ENCODE measurements around the gene BIRC6.
"Not testable (repeated sequence)": the region's sequence is repeated elsewhere in the genome, so short reads cannot be mapped to it uniquely, and the experiment has no call there.

BIRC6 gene

GRCh38 chr2:32624812-32625211, 268.0 kb downstream of the BIRC6 start:
- no peak for DNase-seq

- DNase-seq, result no peak
These were observed 269.9 kb downstream of the BIRC6 start for GRCh38 chr2:32626639-32627221.

GRCh38 chr2:32627441-32627813, 270.6 kb downstream of the BIRC6 start:
- DNase-seq, result no peak

GRCh38 chr2:32627814-32628579, 271.2 kb downstream of the BIRC6 start, which contains the start of gene TTC27:
Gene TTC27, plus strand, starts transcription at chr2:32628050. Its CDS starts 243 bp downstream, at chr2:32628293.
- DNase-seq, result peak; percentile 85

- DNase-seq, result no peak
These were observed 275.3 kb downstream of the BIRC6 start for GRCh38 chr2:32632089-32632488.

GRCh38 chr2:32633040-32633439, 276.2 kb downstream of the BIRC6 start:
- no peak for DNase-seq

- DNase-seq, result not testable (repeated sequence)
These were observed 281.7 kb downstream of the BIRC6 start for GRCh38 chr2:32638548-32638947.

- no peak for DNase-seq
These were observed 284.4 kb downstream of the BIRC6 start for GRCh38 chr2:32641180-32641579.

GRCh38 chr2:32647180-32647651, 290.4 kb downstream of the BIRC6 start:
- no peak for DNase-seq

- DNase-seq, result no peak
These were observed 295.9 kb downstream of the BIRC6 start for GRCh38 chr2:32652555-32653209.

GRCh38 chr2:32656069-32656468, 299.2 kb downstream of the BIRC6 start:
- no peak for DNase-seq

GRCh38 chr2:32663864-32664263, 307.0 kb downstream of the BIRC6 start:
- no peak for DNase-seq

GRCh38 chr2:32666704-32667103, 309.9 kb downstream of the BIRC6 start:
- no peak for DNase-seq

GRCh38 chr2:32668254-32668653, 311.4 kb downstream of the BIRC6 start:
- no peak for DNase-seq
